ENCODE measurements around the gene RAB7B.

The RAB7B gene

DNA sequence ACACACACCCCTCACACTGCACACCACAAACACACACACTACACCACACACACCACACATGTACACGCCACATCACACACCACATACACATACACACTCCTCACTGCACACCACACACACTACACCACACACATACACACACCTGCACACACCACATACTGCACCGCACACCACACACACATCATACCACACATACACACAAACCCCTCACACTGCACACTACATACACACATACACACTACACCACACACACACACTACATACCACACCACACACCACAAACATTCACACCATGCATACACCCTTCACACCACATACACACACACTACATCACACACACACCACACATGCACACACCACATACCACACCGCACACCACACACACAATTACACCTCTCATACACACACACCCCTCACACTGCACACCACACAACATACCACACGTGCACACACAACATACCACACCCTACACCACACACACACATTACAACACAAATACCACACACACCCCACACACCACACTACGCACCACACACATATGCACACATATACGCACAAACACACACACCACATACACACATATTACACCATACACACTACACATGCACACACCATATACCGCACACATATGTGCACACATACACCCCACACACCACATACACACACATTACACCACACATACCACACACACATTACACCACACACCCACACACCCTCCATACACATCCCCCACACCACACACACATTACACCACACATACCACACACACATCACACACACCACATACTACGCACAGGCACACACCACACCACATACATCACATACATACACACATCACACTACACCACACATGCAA is 29.6 kb downstream of the RAB7B start:
- no peak for DNase-seq (ENCODE audit: low read depth in 2 of 2)

DNA sequence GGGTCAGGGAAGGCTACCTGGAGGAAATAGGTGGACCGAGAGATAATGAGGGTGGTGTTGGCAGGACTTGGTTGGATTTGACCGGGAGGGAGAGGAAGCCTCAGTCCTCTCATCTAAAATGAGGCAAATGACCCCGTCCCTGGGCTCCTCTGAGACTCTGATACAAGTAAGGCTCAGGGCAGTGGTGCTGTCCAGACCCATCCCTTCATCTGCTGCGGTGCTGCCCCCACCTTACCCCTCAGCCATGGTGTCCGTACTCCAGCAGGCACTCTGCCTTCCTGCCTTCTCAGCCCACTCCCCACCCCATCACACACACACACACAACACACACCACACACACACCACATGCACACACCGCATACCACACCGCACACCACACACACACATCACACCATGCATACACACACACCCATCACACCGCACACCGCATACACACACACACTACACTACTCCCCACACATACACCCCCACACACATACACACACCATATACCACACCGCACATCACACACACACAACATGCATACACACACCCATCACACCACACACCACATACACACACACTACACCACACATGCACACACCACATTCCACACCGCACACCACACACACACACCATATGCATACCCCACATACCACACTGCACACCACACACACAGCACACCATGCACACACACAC is 30.6 kb downstream of the RAB7B start:
- no peak for DNase-seq (ENCODE audit: low read depth in 2 of 2)

DNA sequence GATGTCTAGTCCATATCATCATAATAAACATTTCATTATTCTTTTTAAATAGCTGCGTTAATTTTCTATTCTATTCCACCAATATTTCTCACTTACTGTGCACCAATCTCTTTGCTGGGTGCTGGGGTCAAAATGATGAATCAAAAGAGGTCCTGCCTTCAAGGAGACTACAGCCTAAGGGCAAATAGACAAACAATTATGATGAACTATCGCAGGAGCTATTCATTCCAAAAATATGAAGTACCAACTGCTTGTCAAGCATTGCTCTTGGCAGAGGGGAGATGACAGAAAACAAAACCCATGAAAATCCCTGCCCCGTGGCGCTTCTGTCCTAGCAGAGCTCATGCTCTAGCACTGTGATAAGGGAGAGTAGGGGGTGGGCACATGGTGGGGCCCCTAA is 31.1 kb downstream of the RAB7B start:
- DNase-seq (ENCODE audit: low read depth in 2 of 2): no peak

DNA sequence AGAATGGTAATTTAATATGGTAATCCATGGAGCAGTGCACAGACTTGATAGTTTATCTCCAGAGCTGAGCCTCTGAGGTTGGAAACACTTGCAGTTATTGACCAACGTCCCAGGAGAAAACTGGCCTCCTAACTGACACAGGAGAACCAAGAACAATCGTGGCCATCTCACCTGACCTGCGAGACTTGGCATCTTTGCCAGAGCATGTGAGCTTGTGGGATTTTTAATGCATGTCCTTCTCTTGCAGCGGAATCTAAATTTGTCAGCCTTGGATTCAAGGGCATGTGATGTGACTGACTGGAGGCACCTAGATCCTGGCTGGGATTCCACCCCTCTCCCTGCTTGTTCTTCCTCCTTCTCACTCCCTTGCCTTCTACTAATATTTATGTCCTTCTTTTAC is 32.1 kb downstream of the RAB7B start:
- DNase-seq (ENCODE audit: low read depth in 2 of 2): no peak

DNA sequence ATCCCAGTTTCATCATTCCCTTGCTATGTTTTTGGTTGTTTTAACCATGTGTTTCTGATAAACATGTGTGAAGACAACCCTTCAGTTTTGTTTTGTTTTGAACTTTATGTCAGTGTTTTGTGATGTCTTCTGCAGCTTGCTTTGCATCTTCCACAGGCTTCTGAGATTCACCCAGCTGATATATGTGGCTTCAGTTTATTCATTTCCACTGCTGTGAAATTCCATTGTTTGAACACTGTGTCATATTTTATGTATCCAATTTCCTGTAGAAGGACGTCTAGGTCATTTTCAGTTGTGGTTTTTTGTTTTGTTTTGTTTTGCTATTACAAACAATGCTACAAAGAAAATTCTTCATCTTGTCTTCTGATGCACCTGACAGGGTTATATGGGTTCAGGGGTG is 32.7 kb downstream of the RAB7B start:
- DNase-seq (ENCODE audit: low read depth in 2 of 2): no peak

DNA sequence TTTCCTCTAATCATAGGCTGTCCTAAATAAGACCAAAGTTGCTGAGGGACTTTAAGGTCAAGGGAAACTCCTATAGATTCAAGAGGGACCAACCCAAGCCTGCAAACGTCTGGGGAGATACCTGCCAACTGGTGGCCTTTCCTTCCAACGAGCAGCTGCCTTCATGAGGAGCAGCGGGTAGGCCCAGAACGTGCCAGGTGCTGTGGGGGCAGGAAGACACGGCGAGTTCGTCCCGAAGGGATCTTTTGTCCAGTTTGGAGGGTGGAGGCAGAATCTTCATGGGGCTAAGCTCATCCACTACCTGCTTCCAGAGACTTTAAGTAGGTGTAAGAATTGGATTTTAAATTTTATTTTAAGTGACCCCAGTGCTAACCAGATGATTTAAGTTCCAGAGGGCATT is 34.0 kb downstream of the RAB7B start:
- no peak for DNase-seq (ENCODE audit: low read depth in 2 of 2)

DNA sequence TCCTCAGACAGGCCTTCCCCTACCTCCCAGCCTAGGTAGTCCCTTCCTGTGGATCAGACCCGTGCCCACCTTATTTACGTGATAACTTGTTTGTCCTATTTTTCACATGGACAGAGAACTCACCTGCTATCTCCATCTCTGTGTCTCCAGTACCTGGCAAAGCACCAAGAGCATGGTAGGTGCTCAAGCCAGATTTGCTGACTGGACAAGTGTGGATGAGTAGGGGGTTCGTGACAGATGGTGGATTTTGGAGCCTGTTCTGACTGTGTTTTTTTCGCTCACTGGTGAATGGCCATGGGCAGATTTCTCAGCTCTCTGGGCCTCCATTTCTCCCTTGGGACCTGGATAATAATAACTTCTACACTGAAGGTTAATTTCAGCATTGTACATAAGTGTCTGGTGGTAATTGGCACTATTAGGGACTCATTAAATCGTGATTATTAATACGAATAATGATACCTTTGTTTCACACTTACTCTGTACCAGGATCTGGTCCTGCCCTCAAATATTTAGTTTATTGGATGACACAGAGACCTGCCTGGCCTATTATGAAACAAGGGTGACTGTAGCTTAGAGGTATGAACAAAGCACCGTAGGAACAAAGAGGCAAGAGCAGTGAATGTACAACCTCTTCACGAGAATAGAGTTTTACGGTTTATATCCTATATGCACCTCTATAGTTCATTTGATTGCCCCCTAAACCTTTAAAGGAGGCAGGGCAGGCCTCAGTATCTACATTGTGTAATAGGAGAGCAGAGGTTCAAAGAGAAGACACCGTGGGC is 35.5 kb downstream of the RAB7B start:
- DNase-seq (ENCODE audit: low read depth in 2 of 2): no peak

DNA sequence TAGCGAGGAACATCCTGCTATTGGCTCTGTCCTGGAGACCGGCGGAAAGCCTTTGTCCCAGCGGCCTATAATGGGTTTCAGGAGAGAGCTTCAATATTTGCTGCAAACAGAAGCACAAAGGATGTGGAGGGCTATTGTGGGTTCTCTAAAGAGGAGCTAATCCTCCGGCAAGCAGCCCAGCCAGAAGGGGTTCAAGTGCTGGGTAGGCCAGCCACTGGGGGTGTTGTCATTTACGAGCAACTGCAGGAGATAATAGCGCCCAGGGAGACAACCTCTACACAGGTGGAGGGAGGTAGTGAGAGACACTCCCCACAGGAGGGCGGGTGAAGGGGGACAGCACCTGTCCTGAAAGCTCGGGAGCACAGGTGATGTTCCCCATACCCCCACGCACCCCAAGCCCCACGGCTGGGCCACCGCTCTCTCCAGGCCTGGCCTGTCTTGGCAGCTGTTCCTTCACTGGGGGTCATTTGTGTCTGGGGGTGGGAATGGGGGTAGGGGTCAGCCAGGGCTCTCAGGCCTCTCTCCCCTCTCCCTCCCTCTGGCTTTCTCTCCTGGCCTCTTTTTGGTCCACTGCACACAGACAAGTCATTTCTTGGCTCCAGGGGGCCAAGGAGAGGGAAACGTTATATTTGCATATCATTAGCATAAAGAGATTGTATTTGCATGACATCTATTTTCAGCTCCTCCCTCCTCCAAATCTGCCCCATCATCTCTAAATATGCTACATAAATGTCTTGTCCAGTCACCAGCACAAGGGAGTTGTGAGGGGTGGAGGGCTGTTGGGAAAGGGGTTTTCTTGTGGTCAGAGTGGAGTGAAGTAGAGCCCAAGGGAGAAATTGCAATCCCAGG is 37.9 kb downstream of the RAB7B start:
- no peak for DNase-seq (ENCODE audit: low read depth in 2 of 2)

DNA sequence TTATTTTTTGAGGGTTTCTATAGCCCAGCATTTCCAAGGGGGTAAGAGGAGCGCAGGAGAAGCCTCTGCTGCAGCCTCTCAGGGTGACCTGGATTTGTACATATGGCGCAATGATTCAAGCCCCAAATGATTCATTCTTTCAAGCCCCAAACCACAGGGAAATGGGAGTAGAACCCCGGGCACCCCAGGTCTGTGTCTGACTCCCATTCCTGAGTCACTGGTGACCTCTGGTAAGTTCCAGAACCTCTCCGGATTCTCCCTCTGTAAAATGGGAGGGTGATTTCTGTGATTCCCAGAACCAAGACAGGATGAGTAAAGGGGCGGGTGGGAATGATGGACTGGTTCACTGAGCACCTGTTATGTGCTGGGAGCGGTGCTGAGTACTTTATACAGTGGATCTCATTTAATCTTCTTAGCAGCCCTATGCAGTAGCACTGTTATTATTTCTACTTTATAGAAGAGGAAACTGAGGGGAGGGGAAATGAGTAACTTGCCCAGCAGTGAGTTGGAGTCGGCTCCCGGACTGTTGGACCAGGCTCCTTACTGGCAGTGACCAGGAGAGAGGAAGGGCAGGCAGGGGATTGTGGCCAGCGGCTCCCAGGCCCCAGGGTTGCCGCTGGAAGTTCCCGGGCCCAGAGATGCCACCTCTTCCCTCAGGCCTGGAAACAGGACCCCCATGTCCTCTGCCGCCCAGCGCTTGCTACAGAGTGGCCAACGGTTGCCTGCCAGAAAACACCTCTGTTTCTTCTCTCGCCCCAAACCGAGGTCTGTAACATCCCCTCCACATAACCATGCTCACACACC is 39.6 kb downstream of the RAB7B start:
- DNase-seq (ENCODE audit: low read depth in 2 of 2): no peak

DNA sequence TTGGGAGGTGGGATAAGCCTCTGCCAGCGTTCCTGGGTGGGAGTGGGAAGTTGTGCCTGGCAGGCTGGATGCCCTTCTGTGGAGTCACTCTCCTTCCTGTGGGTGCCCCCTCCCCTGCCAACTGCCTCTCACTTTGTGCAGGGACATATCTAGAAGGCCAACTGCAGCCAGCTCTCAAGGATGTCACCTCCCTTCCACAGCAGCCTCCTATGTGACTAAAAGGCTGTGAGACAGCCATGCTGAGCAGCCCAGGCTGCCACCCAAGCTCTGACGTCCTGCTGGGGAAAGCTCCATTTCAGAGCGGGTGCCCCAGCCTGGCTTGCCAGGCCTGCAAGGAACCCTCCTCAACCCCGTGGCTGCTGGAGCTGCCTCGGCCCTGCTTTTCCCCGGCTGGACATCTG is 40.4 kb downstream of the RAB7B start:
- no peak for DNase-seq (ENCODE audit: low read depth in 2 of 2)

DNA sequence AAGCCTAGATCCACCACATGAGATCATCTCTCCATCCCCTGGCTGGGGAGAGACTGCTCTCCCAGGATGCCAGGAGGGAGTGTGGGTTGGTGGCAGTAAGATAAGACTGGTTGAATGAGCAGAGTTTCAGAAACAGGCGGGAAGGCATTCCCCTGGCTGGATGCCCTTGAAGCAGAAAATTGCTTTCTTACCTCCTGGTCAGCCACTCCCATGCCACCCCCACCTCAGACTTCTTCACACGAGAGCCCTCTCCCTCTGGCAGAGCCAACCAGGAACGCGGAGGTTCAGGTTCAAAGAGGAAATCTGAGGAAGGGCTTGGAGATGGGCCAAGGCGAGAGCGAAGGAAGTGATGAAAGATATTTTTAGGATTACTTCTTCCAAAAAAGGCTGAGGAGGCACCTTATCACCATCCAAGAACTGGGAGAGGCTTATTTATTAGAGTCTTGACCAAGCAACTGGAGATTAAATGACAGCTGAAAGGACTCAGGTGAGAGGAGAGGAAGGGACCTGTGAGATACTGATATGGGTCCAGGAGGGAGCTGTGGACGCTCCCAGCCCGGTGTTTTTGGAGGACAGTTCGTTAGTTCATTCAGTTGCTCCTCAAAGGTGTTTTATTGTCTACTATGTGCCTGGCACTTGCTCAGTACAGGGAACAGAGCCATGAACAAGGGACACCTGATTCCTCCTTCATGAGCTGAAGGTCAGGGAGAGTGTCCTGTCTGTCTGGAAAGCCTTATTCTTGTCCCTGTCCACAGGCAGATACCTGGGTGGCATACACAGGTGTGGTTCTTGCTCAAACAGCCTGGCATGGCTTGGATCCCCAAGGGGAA is 41.0 kb downstream of the RAB7B start:
- DNase-seq (ENCODE audit: low read depth in 2 of 2): no peak

DNA sequence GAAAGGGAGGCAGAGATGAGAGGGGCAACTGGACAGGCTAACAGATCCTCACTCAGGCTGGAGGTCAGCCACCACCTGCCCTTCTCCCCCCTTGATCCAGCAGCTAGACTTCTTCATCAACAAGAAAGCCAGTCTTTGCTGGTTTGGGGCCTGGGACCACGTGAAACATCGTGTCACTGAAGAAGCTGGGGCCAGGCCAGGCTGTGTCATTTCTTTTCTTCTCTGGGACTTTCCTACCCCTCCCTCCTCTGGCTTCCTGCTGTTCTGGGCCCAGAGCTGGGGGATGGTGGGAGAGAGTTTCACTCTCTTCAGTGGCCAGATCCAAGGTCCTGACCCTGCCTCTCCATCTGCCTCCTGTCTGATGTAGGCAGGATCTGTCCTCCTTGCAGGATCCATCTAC is 41.8 kb downstream of the RAB7B start:
- DNase-seq (ENCODE audit: low read depth in 2 of 2): no peak

DNA sequence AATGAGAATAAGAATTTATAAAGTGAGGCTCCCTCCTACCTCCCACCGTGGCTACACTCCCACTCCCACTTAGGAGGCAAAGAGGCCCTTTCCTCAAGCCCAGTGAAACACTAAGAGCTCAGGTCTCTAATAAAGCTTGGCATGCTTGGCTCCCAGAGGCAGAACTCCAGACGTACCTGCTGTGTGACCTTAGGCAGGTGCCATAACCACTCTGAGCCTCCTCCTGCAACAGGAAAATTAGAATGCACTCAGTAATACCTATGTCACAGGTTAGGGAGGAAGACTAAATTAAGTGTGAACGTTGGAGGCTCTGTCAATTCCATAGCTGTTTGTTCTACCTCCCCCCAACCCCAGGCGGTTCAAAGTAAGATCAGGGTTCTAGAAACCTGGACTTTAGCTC is 43.4 kb downstream of the RAB7B start:
- no peak for DNase-seq (ENCODE audit: low read depth in 2 of 2)

DNA sequence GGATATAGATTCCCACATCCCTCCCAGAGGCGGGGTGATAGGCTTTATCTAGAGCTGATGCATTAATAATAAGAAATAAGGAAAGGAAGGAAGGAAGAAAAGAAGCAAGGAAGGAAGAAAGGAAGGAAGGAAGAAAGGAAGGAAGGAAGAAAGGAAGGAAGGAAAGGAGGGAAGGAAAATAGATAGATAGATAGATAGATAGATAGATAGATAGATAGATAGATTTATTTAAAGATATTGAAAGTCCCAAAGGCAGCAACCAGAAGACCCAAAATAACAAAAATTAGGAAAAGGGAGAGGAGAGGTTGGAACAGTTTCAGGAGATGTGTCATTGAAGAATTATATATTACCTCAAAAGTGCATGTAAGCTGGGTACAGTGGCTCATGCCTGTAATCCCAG is 47.7 kb downstream of the RAB7B start:
- DNase-seq (ENCODE audit: low read depth in 2 of 2): no peak

DNA sequence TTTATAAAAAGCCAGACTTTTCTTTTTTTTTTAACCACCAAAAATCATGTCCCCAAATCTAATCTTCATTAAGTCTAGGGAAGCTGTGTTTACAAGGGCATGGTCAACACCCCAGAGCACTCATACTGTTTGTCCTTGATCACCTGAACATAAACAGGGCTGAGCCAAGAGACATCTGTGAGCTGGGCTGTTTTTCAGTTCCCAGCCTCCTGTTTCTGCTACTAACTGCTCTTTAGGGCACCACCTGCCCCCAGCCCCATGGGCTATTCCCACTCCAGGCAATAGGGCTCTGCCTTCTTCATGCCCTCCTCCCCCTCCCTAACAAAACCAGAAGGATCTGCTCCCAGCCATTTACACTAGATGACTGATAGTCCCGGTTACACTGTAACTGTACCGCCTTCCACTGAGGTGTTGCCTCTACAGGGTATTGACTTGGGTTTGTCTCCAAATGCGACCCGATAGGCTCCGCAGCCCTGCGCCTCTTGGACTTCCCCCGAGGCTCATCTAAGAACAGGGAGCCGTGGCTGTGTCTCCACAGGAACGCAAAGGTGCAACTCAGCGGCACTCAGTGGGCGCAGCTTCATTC is 48.3 kb downstream of the RAB7B start:
- no peak for DNase-seq (ENCODE audit: low read depth in 2 of 2)

DNA sequence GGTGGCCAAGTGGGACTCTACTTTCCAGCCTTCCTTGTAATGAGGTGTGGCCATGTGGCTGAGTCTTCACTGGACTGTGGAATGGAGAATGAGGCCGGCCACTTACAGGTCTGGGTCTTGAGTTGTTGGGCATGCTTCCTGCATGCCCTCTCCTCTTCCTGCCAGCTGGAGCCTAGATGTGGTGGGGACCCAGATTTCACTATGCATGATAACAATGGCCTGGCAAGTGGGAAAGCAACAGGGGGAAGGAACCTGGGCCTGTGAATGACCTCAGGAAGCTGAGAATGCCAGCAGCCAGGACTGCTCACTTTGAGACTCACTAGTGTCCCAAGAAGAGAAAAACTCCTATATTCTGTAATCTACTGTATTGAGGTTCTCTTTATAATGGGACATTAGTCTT is 51.4 kb downstream of the RAB7B start:
- DNase-seq (ENCODE audit: low read depth in 2 of 2): no peak

DNA sequence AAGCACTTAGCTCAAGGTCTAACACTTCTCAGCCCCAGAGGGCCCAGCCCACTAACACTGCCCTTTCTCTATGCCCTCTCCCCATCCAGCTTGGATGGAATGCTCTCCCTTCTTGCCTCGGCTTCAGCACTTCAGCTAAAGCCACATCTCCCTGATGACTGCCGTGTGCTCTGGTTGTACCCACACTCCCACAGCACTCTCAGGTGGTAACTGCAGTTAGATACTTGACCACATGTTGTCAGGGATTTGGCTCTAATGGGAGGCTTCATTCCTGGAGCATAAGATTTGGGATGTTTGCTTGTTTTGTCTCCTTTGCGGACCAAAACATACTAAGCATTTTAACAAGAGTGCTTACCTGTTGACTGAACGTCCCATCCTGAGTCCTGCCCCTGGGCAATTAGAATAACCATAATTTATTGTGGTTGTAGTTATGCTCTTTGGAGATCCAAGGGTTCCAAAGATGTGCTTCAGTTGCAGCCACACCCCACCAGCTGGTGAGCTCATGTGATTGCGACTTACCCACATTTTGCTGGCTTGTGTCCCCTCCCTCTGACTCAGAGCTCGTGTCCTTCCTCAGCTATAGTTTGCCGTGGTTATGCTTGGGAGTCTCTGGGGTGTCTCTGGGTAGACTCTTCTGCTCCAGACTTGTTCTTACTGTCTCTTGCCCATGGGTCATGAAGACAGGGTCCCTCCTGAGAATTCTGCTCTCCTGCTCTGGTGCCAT is 52.2 kb downstream of the RAB7B start:
- no peak for DNase-seq (ENCODE audit: low read depth in 2 of 2)

DNA sequence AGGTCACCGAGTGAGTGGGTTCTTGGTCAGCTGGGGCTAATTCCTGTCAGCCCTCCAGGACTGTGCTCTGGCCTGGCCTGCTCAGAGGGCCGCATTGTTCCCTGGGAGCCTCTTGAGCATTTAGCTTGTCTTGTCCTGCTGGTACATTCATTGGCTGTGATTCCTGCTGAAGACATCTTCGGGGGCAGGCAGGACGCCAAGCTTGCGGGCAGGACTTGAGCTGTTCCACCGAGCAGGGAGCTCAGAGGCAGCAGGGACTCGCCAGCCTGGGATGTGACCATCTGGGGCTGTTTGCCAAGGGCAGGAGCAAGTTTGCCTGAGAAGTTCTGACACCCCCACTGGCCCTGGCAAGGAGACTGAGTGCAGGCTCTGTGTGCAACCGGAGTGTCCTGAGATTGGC is 52.9 kb downstream of the RAB7B start:
- DNase-seq (ENCODE audit: low read depth in 2 of 2): no peak

DNA sequence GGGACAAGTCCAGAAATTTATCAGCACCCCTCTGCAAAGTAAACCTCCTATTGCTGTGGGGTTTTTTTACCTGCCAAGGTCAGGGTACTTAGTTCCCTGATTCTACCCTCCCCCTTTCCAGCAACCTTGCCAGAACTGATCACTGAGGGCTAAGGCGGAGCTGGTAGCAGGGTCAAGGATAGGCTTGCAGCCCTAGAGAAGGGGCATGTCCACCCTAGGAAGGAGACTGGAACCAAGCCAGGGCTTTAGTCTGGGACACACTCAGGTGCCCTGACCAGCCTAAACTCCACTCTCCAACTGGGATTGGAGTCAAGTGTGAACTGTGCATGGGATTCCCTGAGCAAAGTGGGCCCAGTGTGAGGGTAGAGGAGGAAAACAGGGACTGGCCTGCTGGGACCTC is 53.4 kb downstream of the RAB7B start:
- no peak for DNase-seq (ENCODE audit: low read depth in 2 of 2)

Measured in stimulated activated CD4-positive, alpha-beta T cell treated with anti-CD3 and anti-CD28 coated beads, Interleukin-1b, Interleukin-23, amount 100 ng/mL, for 4 hours (primary cell).